Activated gamma-delta T cell treated with anti-CD3 and anti-CD28 coated beads, Interleukin-2, amount 50 U/mL, for 16 hours (primary cell): ENCODE data around the gene PANK4.

Experiments used
- DNase-seq: peaks from one replicate; pipeline ENCODE4 v3.0.0-alpha.2; 2020; ENCODE audit warnings: low read depth

PANK4 gene

GRCh38 chr1:2476061-2476999 is 50.1 kb downstream of the PANK4 start, which contains the start of gene PLCH2:
PLCH2 (plus strand) TSS chr1:2476289; CDS start chr1:2476589, 300 bp downstream.
- DNase-seq, result no peak

- DNase-seq, result no peak
These were observed 50.8 kb downstream of the PANK4 start for GRCh38 chr1:2475571-2475970.

DNA sequence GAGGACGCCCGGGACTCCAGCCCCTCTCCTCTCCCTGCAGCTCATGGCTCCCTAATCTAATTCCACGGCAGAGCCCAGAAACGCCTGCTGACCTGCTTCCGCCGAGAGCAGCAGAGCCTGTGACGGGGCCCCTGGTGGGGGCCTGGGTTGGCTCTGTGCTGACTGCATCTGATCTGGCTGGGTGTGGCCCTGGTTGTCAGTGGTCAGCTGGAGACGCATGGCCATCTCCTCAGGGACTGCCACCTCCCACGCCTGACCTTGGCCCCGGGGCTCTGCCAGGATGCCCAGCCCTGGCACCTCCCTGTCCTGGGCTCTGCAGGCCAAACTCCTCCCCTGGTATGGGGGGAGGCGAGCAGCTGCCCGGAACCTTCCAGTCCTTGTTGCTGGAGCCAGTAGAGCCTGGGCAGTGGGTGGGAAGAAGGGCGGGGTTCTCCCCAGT is 51.4 kb downstream of the PANK4 start:
- no peak for DNase-seq

DNA sequence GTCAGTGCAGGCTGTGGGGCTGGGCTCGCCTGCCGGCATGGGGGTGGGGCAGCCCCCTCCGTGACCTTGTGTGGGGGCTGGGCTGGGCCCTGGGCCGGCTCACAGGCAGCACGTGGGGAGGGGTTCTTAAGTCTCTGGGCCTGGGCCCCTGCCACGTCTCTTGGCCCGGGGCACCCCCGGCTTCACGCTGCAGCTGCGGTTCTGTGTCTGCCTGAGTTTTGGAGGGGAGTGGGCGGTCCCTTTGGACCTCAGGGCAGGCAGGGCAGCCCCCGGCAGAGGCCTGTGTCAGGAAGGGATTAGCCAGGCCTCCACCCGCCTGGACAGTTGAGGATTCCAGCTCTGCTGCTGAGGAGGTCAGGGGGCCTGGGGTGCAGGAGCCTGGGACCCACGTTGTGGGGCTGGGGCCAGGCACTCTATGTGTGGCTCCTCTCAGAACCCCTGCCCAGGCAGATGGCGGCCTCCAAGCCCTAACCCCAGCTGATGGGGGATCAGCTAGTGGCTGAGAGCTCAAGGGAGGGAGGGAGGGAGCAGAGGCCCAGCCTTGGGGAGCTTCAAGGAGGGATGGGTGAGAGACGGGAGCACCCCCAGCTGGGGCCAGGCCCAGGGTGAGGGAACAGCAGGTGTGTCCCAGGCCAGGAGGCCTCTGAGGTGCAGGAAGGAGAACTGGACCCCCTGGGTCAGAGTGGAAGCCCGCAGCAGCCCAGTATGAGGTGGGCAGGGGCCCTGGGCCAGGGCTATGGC is 52.1 kb downstream of the PANK4 start:
- DNase-seq, result no peak

GRCh38 chr1:2473198-2473597 is 53.2 kb downstream of the PANK4 start:
- no peak for DNase-seq

- DNase-seq, result no peak
These were observed 53.7 kb downstream of the PANK4 start for GRCh38 chr1:2472561-2473177.

- no peak for DNase-seq
These were observed 54.3 kb downstream of the PANK4 start for GRCh38 chr1:2472109-2472508.

GRCh38 chr1:2471587-2472001 is 54.8 kb downstream of the PANK4 start:
- no peak for DNase-seq

GRCh38 chr1:2471159-2471471 is 55.3 kb downstream of the PANK4 start:
- no peak for DNase-seq

DNA sequence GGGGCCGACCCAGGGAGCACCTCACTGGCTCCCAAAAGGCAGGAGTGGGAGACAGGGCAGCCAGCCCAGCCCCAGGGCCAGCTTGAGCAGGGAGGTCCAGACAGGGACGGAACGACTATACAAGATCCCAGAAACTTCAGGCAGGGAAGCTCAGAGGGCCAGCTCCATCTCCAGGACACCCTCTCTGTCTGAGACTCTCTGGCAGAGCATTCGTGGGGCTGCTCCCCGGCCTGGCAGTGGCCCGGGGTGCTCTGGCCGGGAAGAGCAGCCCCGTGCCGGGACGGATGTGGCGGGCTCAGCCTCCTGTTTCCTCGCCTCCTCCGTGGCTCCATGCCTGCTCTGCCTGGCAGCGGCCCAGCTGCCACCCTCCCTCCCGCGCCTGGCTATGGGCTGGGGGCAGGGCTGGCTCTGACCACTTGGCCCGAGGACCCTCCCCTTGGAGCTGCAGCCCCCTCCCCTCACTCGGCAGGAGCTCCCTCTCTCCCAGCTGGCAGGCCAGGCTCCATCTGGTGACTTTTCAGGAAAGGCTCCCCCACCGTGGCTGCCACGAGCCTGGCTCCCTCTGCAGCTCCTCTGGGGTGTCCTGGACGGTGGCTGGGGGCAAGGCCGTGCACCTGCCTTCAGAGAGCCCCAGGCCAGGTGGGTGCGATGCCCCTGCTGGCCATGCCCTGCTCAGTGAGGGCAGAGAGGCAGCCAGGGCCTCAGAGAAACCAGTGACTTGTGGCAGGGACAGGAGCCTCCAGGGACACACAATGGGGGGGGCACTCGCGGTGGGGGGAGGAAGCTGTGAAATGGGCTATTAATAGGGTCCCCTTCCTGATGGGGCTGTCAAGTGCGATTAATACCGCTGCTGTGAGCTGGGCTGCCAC is 55.9 kb downstream of the PANK4 start:
- no peak for DNase-seq

- no peak for DNase-seq
These were observed 57.1 kb downstream of the PANK4 start for GRCh38 chr1:2469103-2469940.

DNA sequence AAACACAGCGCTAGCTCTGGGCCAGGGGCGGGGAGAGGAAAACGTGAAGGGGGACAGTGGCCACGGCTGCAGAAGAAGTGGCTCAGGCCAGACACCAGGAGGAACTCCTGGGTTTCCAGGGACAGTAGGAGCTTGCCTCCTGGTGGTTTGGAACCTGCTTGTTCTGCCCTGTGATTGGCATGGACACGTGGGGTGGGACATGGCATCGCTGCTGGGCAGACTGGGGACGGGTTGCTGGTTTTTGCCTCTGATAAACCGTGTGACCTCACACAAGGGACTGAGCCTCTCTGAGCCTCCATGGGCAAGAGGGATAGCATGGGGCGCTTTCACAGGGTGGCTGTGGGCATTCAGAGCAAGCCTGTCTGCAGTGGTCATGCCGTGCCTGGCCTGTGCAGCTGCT is 57.9 kb downstream of the PANK4 start:
- no peak for DNase-seq

GRCh38 chr1:2468041-2468472 is 58.3 kb downstream of the PANK4 start:
- DNase-seq, result peak; percentile 17

DNA sequence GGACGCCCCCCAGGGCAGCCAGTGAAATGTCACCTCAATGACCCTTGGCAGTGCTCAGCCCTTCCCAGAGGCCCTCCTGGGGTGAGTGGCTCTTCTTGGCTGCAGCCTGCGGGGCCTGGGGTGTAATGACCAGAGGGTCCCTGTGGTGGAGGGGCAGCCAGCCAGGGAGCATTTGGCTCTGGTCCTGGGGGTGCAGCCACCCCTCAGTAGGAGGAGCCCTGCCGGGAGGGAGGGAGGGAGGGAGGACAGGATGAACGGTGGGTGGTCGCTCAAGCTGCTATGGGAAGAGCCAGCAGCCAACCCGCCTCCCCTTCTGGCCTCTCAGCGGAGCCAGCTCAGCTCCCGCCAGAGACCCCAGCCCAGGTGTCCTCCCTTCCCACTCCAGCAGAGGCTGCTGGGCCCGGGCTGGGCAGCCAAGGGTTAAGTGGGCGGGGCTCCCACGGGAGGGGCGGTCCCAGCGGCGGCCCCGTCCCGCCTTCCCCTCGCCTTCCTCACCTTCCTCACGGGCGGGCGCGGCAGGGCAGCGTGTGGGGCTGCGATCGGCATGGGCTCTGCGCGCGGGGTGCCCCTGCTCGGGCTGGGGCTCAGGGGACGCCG is 59.3 kb downstream of the PANK4 start:
- DNase-seq, result no peak

DNA sequence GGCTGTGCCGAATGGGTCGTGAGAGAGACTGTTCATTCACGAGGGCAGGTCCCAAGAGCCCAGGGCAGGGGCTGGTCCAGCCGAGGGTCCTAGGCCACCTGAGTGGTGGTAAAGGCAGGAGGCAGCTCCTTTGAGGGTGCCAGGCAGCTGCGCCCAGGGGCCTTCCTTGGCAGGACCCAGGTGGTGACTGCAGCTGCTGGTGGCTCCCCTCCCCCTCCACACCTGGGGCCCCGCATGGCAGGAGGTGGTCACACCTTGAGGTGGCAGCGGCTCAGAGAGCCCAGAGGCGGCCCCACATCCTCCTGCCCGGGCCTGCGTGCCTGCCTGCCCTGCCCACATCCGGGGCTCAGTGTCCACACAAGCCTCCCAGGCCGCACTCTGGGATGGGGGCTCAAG is 60.1 kb downstream of the PANK4 start:
- no peak for DNase-seq

DNA sequence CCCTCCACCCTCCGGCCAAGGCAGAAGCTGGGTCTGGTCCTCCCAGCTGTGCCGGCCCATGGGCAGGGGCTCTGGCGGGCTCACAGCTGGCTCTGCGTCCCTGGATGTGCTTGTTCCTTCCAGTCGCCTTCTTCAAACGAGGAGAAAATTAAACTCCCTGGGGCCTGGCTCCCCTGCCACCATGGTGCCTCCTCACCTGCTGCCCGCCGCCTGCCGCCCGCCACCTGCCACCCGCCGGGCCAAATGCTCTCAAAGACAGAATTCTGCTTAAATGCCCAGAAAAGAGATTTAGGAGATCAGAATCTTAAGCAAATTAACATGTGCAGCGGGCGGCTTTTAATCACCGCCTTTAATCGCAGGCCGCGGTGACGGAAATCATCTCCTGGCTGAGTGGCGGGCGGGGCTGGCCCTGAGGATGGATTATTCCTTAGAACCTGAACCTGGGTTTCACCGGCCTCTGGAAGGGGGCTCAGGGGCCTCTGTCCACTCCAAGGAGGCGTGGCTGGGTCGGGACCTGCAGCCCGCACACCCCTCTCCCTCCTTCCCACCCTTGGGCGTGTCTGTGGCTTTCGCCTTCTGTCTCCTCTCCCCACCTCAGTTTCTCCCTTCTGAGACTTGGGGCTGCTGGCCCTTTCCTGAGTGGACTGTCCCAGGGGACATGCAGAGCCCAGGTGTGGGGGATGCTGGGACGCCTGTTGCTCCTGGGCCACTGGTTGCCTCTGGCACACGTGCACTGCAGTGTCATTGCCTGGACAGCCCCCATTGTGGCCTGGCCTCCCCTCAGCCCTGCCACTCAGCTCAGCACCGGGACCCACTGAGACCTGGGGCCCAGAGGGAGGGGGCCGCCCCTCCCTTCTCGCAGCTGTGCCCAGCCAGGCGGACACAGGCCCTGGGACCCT is 60.8 kb downstream of the PANK4 start:
- no peak for DNase-seq

DNA sequence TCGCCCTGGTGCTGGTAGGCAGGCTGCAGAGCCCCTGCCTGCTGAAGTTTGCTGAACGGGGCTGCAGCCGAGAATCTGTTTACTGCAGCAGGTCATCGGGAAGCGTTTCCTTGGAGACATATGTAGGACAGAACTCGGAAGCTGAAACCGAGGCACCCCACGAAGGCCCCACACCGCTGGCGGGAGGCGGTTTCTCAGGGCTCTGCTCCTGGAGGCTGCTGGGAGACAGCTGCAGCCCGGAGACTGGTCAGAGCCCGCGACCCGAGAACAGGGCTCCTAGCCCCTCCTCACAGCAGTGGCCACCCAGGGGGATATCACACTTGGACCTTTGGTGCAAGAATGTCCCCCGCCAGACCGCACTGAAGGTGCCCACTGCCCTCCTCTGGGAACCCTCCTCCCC is 63.0 kb downstream of the PANK4 start:
- DNase-seq, result no peak

- DNase-seq, result no peak
These were observed 63.6 kb downstream of the PANK4 start for GRCh38 chr1:2462819-2463218.

- no peak for DNase-seq
These were observed 65.2 kb downstream of the PANK4 start for GRCh38 chr1:2460996-2461751.
